Mesenteric fat pad (tissue), 1 donor: Measurements from ENCODE around the gene ATG16L1. TPM values are rescaled to one million over a fixed set of nuclear protein-coding genes. Genes with fewer than 3 reads are reported as not detected.

ENCODE experiments used
- DNase-seq: peaks from one replicate; pipeline ENCODE4 v3.0.0-alpha.2; 2020; ENCODE audit warnings: low spot score
- total RNA-seq: library from RNA; stranded (reverse); fragmentation: NEBNext Ultra II Directional; extraction: Animal tissue kit (Norgen Biotek cat#: 25700); gene quantifications from one replicate; pipeline ENCODE4 v1.2.1, GENCODE V29; 2021
- donor health status: DM: yes; HTN: yes; CAD: no.

The ATG16L1 gene
- total RNA-seq, 1 donor from 2014 or later, result 20.5 TPM

GRCh38 chr2:233289648-233290047 is 38.2 kb downstream of the ATG16L1 start:
- no peak for DNase-seq

- DNase-seq, result no peak
These were observed 38.8 kb downstream of the ATG16L1 start for GRCh38 chr2:233290051-233290845.

GRCh38 chr2:233295891-233296290 is 44.4 kb downstream of the ATG16L1 start:
- DNase-seq, result no peak

- no peak for DNase-seq
These were observed 45.6 kb downstream of the ATG16L1 start for GRCh38 chr2:233297076-233297475.

- DNase-seq, result no peak
These were observed 48.9 kb downstream of the ATG16L1 start for GRCh38 chr2:233300401-233300800.

- DNase-seq, result no peak
These were observed 49.8 kb downstream of the ATG16L1 start for GRCh38 chr2:233301248-233301647.

GRCh38 chr2:233301811-233302210 is 50.3 kb downstream of the ATG16L1 start:
- DNase-seq, result no peak

- no peak for DNase-seq
These were observed 51.8 kb downstream of the ATG16L1 start for GRCh38 chr2:233303252-233303651.

- no peak for DNase-seq
These were observed 56.1 kb downstream of the ATG16L1 start, which contains the start of gene SAG for GRCh38 chr2:233307565-233307964. Gene SAG, plus strand, starts transcription at chr2:233307816. Its CDS starts 1,374 bp downstream, at chr2:233309190.

- no peak for DNase-seq
These were observed 59.9 kb downstream of the ATG16L1 start for GRCh38 chr2:233311241-233311926.

GRCh38 chr2:233312874-233313273 is 61.4 kb downstream of the ATG16L1 start:
- DNase-seq, result no peak

GRCh38 chr2:233314180-233314925 is 62.9 kb downstream of the ATG16L1 start:
- DNase-seq, result no peak

GRCh38 chr2:233317196-233317943 is 65.9 kb downstream of the ATG16L1 start:
- DNase-seq, result no peak

- DNase-seq, result no peak
These were observed 67.8 kb downstream of the ATG16L1 start for GRCh38 chr2:233319256-233319655.

GRCh38 chr2:233320470-233320869 is 69.0 kb downstream of the ATG16L1 start:
- no peak for DNase-seq

- DNase-seq, result no peak
These were observed 69.7 kb downstream of the ATG16L1 start for GRCh38 chr2:233321166-233321565.

- no peak for DNase-seq
These were observed 72.4 kb downstream of the ATG16L1 start for GRCh38 chr2:233323851-233324250.

GRCh38 chr2:233325256-233325655 is 73.8 kb downstream of the ATG16L1 start:
- no peak for DNase-seq

- DNase-seq, result no peak
These were observed 74.3 kb downstream of the ATG16L1 start for GRCh38 chr2:233325814-233326213.

GRCh38 chr2:233326500-233326899 is 75.0 kb downstream of the ATG16L1 start:
- DNase-seq, result no peak

- no peak for DNase-seq
These were observed 77.4 kb downstream of the ATG16L1 start for GRCh38 chr2:233328922-233329321.
